SU-DHL-6 (cell line): ENCODE data around the gene PTCRA.

ENCODE experiments used
- H2AFZ ChIP-seq: fragments of 200-600 bp; sonication (generic); 2 replicates; pipeline ENCODE4 v1.6.1; 2014; ENCODE audit warnings: low read depth, mild to moderate bottlenecking, moderate library complexity, mixed read lengths, antibody characterized with exemption, low read length; ENCODE audit not compliant: severe bottlenecking
- H3F3A ChIP-seq: fragments of 200-600 bp; shearing (Covaris generic); 2 replicates; pipeline ENCODE4 v1.6.0; 2016; ENCODE audit warnings: antibody characterized with exemption, mild to moderate bottlenecking; ENCODE audit not compliant: insufficient read depth
- H3K27ac ChIP-seq: fragments of 200-600 bp; sonication (generic); 2 replicates; pipeline ENCODE4 v1.5.1; 2016; ENCODE audit warnings: low read depth, mild to moderate bottlenecking, low read length, moderate library complexity, mixed read lengths
- H3K27me3 ChIP-seq: fragments of 200-600 bp; sonication (generic), shearing (Covaris generic); 2 replicates; pipeline ENCODE4 v1.6.0; 2014; ENCODE audit warnings: mild to moderate bottlenecking, low read length
- H3K36me3 ChIP-seq: fragments of 200-600 bp; sonication (generic); 2 replicates; pipeline ENCODE4 v1.6.1; 2014; ENCODE audit warnings: mild to moderate bottlenecking, low read length, mixed read lengths
- H3K4me2 ChIP-seq: fragments of 300-600, 200-600 bp; shearing (Covaris generic), sonication (generic); 2 replicates; pipeline ENCODE4 v1.6.0; 2014; ENCODE audit warnings: low read length, low read depth, mild to moderate bottlenecking; ENCODE audit not compliant: poor library complexity, severe bottlenecking
- H3K4me3 ChIP-seq: fragments of 200-600 bp; sonication (generic); 2 replicates; pipeline ENCODE4 v1.5.1; 2014; ENCODE audit warnings: antibody characterized with exemption, low read length, mild to moderate bottlenecking, mixed read lengths; ENCODE audit not compliant: insufficient read depth, poor library complexity, severe bottlenecking
- H3K79me2 ChIP-seq: fragments of 200-600 bp; sonication (generic); 2 replicates; pipeline ENCODE4 v1.6.1; 2014; ENCODE audit warnings: mild to moderate bottlenecking, low read length, moderate library complexity; ENCODE audit not compliant: insufficient read depth
- H3K9ac ChIP-seq: fragments of 200-600 bp; sonication (generic); 2 replicates; pipeline ENCODE4 v1.7.0; 2014; ENCODE audit warnings: mild to moderate bottlenecking, low read length
- H3K9me2 ChIP-seq: fragments of 200-600 bp; sonication (generic); replicated peaks from 2 replicates; pipeline ENCODE4 v1.6.1; 2014; ENCODE audit warnings: low read length; ENCODE audit not compliant: insufficient read depth
- H3K9me3 ChIP-seq: fragments of 200-600 bp; sonication (generic); 2 replicates; pipeline ENCODE4 v1.6.1; 2014; ENCODE audit warnings: low read length, mixed read lengths; ENCODE audit not compliant: insufficient read depth
- H4K20me1 ChIP-seq: fragments of 200-600 bp; sonication (generic); 2 replicates; pipeline ENCODE4 v1.6.1; 2014; ENCODE audit warnings: low read depth, mild to moderate bottlenecking, antibody characterized with exemption, low read length, moderate library complexity, mixed read lengths
- CTCF ChIP-seq: fragments of 200-600 bp; sonication (generic); IDR thresholded peaks from one replicate; pipeline ENCODE4 v1.5.1; 2017; ENCODE audit warnings: antibody characterized with exemption, mild to moderate bottlenecking, low read length, moderate library complexity; ENCODE audit not compliant: insufficient read depth, poor library complexity, severe bottlenecking
- EZH2phosphoT487 ChIP-seq: fragments of 200-600 bp; sonication (generic), shearing (Covaris generic); conservative IDR thresholded peaks from 2 replicates; pipeline ENCODE4 v1.6.1; 2018; ENCODE audit warnings: mild to moderate bottlenecking, antibody characterized with exemption, low read length, moderate library complexity, mixed read lengths

The PTCRA gene

GRCh38 chr6:42925248-42925857 is 9.5 kb downstream of the PTCRA start:
- Histone ChIP-seq H3K36me3 (no peaks in the 10 kb centered on the region), H3K79me2 (peaks cover 4% of the 10 kb centered on the region), H2AFZ (no peak overlapping the region), H3K4me2 (no peak overlapping the region), H3K4me3 (no peak overlapping the region), H3K9ac (no peak overlapping the region), H3K27me3 (no peaks in the 10 kb centered on the region), H4K20me1 (no peaks in the 10 kb centered on the region), H3K9me3 (no peaks in the 10 kb centered on the region), H3F3A (peaks cover 18% of the 10 kb centered on the region), H3K27ac (no peak overlapping the region), H3K9me2 (no peaks in the 10 kb centered on the region)
- no peak for TF ChIP-seq CTCF

GRCh38 chr6:42928986-42929820 is 13.3 kb downstream of the PTCRA start, which contains the start of gene CNPY3:
CNPY3 (plus strand) TSS chr6:42929480; CDS start chr6:42929571, 91 bp downstream.
- peak within 1 kb of the TSS; percentile 82 for H2AFZ ChIP-seq
- H3K9me3 ChIP-seq = no peaks in the 10 kb centered on the region
- no peak for TF ChIP-seq EZH2phosphoT487
- no peak for TF ChIP-seq CTCF

GRCh38 chr6:42929821-42930360 is 14.0 kb downstream of the PTCRA start:
- peaks cover 22% of the 10 kb centered on the region for H3F3A ChIP-seq
- H3K4me2 ChIP-seq = peak overlapping the region; percentile 73
- peak overlapping the region; percentile 50 for H2AFZ ChIP-seq
- no peaks in the 10 kb centered on the region for H3K9me2 ChIP-seq
- peak overlapping the region; percentile 92 for H3K27ac ChIP-seq
- 0 out of 2 replicates have a peak, but pooled peaks cover 4% of the 10 kb centered on the region for H3K36me3 ChIP-seq
- H4K20me1 ChIP-seq = no peaks in the 10 kb centered on the region
- no peak for TF ChIP-seq EZH2phosphoT487
- no peak for TF ChIP-seq CTCF
- H3K9me3 ChIP-seq = no peaks in the 10 kb centered on the region
- H3K4me3 ChIP-seq = peak overlapping the region; percentile 62
- H3K27me3 ChIP-seq = no peaks in the 10 kb centered on the region
- peak overlapping the region; percentile 76 for H3K9ac ChIP-seq
- peaks cover 47% of the 10 kb centered on the region for H3K79me2 ChIP-seq

More at GRCh38 chr6:42928986-42929820, 13.3 kb downstream of the PTCRA start, which contains the start of gene CNPY3:
- H3K4me3 ChIP-seq = peak within 1 kb of the TSS; percentile 62
- peak within 1 kb of the TSS; percentile 92 for H3K27ac ChIP-seq
- no peaks in the 10 kb centered on the region for H3K27me3 ChIP-seq
- peak within 1 kb of the TSS; percentile 73 for H3K4me2 ChIP-seq
- no peaks in the 10 kb centered on the region for H4K20me1 ChIP-seq
- H3K36me3 ChIP-seq = 0 out of 2 replicates have a peak, but pooled peaks cover 4% of the 10 kb centered on the region
- no peaks in the 10 kb centered on the region for H3K9me2 ChIP-seq
- peaks cover 22% of the 10 kb centered on the region for H3F3A ChIP-seq
- peaks cover 42% of the 10 kb centered on the region for H3K79me2 ChIP-seq
- peak within 1 kb of the TSS; percentile 76 for H3K9ac ChIP-seq
